GM19372 (cell line): ENCODE measurements around the gene ZMIZ1.

Experiments
- ATAC-seq: cut with Tn5 transposase; IDR thresholded peaks from one replicate; pipeline ENCODE4 v1.9.1; 2021; ENCODE audit warnings: mild to moderate bottlenecking, low read depth, moderate library complexity; ENCODE audit not compliant: unreplicated experiment

ZMIZ1 gene

DNA sequence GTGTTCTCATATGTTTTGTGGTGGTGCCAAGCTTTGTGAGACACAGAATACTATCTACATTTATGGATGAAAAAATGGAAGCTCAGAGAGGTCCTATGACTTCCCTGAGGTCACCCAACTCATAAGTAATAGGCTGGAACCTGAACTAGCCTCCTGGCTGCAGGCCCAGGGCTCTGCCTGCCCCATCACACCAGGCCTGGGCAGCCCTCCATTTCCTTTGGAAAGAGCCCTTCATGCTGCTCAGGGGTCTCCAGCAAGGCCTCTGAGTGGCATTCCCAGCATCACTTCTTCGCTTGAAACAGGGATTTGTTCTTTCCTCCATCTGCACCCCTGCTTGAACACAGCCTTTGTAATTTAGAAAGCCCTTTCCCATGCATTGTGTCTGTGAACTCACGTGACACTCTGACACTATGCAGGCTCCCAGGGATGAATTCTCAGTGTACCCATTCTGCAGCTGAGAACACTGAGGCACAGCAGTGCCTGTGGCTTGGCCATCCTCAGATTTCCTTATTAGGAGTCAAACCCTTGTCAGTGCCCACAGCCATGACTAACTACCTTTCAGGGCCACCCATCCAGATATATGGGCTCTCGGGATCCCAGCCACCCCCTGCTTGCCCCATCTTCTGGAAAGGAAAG is 150.7 kb downstream of the ZMIZ1 start:
- ATAC-seq = no peak

DNA sequence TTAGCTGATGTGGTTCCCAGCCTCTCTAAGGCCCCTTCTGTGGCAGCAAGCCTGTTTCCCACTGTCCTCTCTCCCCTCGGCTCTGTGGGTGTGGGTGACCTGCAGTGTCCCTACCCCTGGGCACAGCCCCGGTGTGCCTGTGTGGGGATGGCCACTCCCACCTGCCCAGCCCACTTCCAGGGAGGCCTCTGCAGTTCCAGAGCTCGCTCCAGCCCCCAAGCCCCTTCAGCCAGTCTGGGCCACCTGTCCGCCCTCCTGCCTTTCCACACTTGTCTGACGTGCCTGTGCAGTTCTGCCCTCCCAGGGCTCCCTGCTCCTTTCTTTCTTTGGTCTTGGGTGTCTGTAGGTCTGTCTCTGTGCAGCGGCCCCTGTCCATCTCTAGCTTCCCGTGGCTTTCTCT is 151.5 kb downstream of the ZMIZ1 start:
- no peak for ATAC-seq

DNA sequence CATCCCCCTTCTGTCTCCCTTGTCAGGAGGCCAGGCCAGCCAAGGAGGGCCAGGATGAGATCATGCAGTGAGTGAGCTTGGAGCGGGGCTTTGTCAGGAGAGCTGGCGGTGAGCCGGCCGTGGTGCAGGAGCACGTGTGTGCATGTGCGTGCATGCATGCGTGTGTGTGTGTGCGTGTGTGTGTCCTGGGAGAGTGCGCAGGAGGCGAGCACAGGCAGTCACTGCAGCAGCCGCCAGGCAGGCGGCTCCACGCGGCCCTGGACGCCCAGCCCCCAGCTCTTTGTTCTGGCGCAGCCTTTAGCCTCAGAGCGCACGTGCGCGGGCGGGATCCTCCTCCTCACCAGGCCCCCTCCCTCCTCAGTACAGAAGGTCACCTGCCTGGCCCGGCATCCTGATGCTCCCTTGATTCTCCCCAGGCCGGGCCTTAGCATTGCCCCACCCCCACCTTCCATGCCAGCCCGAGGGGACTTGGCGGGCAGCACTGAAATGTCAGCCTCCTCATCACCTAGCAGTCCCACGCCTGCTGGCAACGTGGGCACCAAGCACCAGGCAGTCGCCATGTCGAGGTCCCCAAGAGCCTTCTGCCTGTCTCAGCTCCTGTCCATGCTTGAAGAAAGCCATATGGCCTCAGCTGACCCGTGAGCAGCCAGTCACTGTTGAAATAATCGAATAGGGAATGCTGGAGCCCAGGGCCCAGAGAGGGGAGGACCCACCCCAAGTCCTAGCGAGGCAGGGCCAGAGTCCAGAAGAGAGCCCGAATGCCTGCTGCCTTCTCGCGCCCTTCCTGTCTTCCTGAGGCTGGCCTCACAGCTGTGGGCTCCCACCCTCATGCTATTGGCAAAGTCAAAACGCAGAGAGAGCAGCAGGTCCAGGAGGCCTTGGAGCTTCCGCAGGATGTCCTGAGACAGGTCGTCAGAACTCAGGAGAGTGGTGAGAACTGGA is 152.6 kb downstream of the ZMIZ1 start:
- no peak for ATAC-seq

DNA sequence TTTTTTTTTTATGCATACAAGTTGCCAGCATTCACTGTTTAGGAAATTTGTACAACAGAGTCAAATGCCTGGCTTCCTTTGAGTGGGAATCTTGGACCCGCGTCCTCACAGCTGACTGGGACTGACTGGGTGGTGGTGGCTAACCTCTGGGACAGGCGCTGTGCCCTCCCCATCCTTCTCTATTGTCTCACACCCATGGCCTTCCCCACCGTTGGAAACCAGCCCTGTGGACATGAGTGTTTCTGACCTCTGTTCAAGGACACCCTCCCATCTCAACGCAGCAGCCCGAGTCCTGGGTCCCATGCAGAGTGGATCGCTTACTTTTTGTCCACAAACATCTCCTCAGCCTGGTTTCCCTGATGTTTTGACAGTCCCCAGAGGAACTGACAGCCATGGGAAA is 153.4 kb downstream of the ZMIZ1 start:
- ATAC-seq = no peak

DNA sequence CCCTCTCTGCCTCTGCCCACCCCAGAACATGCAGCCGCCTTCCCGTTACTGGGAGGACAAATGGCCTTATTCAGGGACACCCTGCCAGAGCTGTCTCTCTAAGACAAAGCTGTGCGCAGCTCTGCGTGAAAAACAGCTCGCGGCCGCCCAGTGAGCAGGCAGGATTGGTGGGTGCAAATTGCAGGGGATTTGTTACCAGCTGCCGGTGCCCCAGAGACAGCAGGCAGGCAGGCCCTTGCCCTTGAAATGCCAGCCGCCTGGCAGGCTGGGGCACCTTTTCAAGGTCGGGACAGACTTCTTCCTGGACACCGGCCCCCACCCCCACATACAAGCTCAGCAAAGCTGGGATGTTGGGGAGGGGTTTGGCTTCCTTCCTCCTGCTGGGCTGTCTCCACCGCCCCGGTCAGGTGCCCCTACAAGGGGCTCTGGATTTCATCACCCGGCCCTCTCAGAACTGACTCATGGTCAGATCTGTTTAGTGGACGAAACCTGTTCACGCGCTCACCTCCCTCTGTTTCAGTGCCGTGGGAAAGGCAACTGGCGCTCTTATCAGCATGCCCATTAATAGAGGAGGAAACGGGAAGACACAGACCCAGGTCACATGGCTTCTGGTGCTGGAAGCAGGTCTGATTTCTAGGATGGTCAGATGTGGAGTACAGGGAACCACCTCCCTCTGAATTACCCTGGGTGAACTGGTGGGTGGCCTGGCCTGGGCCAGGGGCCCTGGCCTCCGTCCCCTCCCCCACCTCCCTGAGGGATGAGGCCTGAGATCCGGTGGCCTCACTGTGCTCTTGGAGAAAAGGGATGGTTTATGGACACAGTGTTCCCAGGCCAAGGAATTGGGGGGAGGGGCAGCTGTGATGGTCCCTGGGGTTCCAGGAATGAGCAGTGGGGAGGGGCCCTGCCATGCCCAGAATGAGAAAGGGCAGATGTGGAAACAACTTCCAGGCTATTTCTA is 154.6 kb downstream of the ZMIZ1 start:
- ATAC-seq = no peak

DNA sequence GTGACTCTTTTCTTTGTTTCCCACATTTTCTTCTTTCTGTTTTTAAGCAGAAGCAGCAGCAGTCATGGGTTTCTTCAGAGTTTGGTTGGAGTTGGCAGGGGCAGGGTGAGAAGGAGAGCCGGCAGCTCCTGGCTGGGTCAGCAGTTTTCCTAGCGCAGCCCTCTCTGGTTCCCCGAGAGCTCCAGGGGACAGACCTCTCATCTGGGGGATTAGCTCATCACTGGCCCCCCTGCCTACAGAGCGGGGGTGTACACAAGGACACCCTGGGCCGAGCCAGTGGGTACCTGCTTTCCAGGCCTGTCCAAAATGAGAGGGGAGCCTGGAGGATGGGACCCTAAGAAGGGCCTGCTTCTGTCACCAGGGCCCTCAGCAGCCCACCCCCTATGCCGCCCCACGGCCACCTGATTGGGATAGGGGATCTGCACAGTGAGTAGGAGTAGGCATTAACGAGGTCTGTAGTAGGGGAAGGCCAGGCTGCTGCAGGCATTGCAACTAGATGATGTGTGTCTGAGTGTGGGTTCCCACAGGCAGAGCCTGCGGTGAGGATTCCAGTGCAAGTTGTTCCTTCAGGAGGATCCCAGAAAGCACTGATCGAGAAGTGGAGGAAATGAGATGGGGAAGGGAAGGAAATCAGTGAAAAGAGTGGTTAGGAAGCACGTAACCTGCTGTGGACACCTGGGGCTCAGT is 155.6 kb downstream of the ZMIZ1 start:
- ATAC-seq = no peak

DNA sequence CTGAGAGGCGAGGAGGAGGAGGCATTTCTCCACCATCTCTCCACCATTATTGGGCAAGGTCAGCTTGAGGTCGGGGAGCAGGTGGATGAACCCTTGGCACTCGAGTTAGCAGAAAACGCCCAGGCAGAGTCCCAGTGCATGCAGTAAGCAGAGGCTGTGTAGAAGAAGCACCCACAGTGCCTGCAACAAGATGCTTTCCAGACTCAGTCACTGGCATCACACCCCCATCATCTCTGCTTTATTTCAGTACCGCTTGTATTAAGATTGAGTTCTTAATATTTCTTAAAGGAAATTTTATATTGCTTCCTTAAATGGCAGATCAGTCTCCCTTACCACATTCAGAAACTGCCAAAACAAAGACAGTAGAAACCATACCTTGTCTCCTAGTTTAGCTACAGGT is 156.2 kb downstream of the ZMIZ1 start:
- no peak for ATAC-seq

DNA sequence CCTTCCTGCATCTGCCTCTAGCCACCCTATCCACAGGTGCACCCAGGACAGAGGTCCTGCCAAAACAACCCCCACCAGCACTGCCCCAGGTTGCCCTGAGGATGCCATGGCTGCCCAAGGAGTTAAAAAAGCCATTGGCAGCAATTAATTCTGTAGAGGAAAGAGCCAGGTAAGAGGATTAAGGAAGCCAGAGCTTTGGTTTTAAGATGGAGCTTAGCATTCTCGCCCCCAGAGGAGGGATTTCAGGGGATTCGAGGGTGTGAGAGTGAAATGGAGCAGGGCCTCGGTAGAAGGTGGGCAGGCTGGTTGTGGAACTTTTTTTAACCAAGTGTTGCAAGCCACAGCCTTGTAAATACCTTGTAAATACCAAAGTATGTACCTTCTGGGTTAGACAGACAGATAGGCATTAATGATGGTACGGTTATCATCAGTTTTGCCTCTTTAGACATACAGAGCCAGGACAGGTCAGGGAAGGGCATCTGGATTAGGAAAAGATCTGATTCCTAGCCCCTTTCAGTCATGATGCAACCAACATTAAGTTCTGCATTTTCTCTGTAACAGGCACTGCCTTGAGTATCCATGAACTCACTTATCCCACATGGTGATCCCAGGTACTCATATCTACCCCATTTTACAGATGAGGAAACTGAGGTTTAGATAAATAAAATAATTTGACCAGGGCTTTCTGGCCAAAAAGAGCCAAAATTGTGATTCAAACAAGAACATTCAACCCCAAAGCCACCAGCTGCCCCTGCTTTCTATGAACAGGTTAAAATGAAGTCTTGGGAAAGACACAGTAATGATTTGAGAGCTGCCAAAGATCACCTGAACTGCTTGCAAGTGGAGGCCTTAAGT is 157.9 kb downstream of the ZMIZ1 start:
- no peak for ATAC-seq

DNA sequence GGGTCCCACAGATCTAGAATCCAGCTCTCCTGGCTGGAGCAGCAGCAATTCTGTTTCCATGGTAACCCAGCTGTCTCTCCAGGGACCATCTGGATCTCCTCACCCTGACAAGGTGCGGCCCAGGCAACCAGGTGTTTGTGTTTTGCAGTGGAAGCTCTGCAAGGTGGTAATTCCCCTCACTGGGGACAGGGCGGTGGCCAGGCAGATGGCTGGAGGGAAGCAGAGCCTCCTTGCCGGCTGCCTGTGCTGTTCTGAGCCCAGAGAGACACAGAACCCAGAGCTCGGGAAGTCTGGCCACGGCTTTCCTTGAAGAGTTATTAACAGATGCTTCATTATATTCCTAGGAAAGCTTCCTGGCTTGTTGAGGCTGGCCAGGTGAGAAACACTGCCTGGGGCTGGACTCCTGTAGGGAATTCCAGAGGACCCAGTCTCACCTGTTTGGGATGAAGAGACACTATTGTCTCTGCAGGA is 160.3 kb downstream of the ZMIZ1 start:
- ATAC-seq = no peak

DNA sequence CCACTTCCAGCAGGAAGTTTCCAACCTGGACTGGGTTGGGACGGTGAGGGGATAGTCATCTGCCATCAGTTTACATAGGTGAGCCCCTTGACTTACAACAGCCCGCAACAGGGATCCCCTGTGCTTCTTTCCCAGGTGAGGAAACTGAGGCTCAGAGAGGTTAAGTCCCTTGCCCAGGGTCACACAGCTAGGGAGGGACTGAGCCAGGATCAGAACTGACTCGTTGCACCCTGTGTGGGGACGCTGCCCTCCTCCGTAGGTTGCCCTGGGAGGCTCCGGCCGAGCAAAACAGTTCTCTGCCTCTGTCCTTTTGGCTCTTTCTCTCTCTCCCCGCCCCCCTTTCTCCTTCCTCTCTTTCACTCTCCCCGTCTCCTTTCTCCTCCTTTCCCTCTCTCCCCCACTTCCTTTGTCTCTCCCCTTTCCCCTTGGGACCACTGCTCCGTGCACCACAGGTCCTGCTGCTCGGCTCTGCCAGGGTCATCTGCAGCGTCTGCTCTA is 161.1 kb downstream of the ZMIZ1 start:
- ATAC-seq = no peak

DNA sequence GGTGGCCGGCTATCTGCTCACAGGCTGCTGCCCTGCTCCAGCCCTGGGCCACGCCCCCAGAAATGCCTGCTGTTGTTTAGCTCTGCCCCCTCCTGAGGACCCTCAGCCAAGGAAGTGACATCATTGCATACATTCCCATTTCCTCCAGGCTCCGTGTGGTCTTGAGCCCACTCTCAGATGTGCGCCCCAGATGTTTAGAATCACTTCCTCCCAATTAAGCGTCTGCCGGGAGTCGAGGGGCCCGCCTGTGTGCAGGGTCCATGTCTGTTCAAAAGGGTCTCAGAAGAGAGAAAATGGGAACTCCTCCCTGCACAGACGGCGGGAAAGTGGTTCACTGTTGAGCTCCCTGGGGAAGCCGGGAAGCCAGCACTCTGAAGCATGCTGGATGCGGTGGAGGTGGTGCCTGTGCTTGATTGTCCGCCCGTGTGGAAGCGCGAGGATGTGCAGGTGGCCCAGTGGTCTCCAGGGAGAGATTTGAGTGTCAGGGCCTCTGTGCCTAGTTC is 161.6 kb downstream of the ZMIZ1 start:
- no peak for ATAC-seq

DNA sequence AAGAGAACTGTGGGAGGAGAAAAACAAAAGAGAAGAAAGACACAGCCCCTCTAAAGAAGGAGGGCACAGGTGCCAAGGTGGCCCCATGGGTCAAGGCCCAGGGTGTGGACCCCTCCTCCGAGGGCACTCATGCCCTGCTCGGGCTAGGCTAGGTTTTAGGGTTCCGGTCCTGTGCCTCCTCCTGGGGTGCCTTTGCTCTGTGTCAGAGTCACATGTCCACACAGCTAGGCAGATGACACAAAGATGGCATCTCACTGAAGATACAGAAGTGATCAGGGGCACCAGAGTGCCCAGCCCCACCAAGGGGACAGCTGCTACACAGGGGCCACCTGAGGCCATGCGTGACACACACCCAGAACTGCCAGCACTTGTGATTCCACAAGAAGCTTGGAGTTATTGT is 162.1 kb downstream of the ZMIZ1 start:
- no peak for ATAC-seq

DNA sequence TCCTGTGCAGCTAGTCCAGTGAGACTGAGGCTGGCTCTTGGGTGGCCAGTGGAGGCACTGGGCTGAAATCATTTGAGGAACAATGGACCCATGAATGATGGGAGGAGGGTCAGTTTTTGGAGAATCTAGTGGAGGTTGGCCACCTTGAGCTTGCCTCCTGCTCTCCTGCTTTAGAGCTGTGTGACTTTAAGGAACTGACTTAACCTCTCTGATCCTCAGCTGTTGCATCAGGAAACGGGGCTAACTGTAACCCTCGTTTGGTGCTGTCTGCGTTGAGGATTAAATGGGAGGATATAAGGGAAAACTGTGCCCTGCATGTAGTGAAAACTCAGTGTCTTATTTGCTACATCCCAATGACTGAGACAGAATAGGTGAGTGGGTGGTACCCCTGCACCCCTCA is 163.1 kb downstream of the ZMIZ1 start:
- ATAC-seq = no peak

DNA sequence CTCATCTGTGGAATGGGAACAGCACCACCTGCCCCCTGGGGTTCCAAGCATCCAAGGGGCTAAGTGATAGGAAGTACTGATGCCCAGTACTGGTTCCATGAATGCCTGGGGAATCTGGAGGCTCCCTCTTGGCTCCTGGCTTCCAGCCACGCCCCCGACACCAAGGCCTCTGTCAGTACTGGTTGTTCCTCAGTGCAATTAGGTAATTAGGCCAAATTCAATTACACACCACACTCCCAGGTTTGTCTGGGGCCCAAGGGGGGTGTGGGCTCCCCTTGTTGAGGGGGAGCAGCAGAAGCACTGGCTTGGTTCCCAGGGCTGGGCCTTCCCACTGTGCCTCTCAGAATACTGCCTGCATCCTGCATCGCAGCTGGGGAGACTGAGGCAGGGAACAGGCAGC is 164.1 kb downstream of the ZMIZ1 start:
- no peak for ATAC-seq

DNA sequence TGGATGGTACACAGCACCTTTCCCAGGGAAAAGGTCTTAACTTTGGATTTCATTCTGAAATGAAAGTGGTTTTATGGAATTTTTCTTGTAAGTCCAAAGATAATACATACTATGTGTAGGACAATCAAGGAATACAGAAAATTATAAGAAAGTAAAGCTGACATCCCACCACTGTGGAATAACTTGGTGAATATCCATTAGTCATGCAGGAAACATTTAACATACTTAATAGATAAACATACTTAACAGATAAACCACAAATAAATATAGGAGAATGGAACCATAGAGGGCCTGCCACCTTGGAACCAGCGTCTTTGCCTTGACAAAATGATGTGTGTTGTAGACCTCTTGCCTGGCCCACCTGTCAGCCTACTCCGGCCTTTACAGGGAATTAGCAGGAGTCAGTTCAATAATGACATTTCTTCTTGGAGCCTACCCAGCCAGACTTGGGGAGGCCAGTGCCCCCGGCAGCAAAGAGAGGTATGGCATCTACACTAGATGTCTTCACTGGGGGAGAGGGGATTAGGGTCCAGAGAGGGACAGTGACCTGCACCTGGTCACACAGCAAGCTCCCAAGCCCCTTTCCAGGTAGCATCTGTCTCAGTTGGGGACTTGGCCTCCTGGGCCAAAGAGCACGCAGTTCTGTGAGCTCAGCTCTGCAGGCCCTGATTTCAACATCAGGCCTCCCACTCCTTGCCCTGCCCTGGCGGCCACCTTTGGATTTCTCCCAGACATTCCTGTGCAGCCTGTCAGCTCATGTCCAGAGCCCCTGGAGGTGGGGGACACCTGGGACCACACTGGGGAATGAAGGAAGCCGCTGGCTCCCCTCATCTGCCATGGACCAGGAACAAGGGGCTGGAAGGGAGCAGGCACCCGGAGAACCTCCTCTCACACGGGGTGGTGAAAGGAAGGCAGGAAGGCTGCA is 165.9 kb downstream of the ZMIZ1 start:
- no peak for ATAC-seq

DNA sequence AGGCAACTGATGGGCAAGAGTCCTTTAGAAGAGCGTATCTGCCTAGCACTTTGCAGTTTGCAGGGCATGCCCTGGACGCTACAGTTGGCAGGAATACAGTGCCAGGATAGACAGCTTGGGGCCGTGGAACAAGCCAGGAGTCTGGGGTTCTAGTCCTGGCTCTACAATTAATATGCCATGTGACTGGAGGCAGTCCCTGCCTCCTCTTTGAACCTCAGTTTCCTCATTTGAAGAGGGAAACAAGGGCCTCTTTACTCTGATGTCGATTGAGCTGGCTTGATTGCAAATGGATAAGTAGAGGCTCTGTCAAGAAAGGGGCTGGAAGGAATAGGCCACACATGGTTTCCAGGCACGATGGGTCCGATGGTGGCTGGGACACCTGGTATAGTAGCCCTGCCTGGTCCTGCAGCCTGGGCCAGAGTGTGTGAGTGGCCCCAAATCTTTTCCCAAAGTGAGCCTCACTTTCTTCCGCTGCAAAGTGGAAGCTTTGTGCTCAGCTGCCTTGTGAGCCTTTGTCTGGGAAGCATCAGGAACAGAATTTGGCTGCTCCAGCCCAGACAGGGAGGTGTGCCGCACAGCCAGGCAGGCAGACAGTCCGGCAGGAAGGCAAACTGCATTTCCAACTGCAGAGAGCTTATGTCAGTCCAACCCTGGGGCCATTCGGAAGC is 167.1 kb downstream of the ZMIZ1 start:
- ATAC-seq = no peak

DNA sequence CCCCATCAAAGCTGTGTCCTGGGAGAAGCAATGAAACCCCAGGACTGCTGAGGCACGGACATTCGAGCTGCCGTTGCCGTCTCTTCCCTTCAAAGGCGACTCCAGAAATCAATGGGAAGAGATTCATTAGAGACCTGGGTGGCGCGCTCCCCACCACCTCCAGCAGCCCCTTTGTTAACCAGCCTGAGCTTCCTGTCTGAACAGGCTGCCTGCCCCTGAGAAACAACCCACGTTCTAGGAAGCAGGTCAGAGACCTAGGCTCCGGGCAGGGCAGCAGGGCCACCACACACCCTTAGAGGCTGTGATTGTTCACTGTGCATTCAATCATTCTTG is 167.6 kb downstream of the ZMIZ1 start:
- no peak for ATAC-seq
